DMS79 (cell line): Measurements from ENCODE around the gene GATA2.
A peak's percentile ranks its signal among the peaks of the same experiment; 100 is the strongest.

Source experiments
- DNase-seq: peaks from one replicate; lab custom pipeline; 2025; lab: John Stamatoyannopoulos, UW

Gene GATA2

DNA sequence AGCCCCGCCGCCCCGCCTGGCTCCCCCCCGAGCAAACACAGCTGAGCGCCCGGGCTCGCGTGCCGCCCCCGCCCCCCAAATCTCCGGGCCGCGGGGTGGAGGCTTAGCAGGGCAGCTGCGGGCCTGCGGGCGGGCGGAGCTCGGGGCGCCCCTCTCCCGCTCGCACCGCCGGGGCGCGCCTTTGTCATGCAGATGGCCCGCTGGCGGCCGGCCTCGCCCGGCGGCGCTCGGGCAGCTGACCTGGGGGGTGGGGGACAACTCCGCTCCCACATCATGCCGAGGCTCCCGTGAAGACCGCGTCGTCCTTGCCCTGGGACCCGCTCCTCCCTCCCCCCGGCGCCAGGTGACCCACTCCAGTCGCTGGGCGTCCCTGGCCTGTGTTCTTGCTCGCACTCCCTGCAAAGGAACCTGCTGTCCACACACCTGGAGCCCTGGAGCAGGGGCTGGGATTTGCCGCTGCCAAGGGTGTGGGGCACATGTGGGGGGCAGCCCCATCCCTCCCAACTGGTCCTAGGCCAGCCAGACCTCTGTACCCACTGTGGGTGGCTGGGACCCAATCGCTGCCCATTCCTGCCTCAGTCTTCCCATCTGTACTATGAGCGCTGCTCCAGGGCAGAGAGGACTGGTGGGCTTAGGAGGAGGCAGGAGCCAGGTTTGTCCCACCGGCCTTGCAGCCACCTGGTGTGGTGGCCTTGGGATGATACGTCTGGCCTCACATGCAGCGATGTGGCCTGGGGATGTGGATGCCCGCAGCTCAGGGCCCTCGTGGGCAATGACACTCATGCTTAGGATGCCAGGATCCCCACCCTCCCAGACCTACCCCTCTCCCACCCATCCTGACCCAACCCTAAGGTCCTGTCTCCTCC is 59.8 kb downstream of the GATA2 start:
- DNase-seq: no peak

GRCh38 chr3:128432301-128432970 is 60.6 kb downstream of the GATA2 start:
- peak; percentile 13 for DNase-seq

- DNase-seq: no peak
These were observed 61.1 kb downstream of the GATA2 start for GRCh38 chr3:128431803-128432300.

- DNase-seq: no peak
These were observed 62.3 kb downstream of the GATA2 start for GRCh38 chr3:128430731-128431130.

- DNase-seq: no peak
These were observed 62.7 kb downstream of the GATA2 start for GRCh38 chr3:128430301-128430700.

GRCh38 chr3:128429751-128430150 is 63.2 kb downstream of the GATA2 start:
- DNase-seq: no peak
